Measurements from ENCODE around the gene EPHB2.

DNA sequence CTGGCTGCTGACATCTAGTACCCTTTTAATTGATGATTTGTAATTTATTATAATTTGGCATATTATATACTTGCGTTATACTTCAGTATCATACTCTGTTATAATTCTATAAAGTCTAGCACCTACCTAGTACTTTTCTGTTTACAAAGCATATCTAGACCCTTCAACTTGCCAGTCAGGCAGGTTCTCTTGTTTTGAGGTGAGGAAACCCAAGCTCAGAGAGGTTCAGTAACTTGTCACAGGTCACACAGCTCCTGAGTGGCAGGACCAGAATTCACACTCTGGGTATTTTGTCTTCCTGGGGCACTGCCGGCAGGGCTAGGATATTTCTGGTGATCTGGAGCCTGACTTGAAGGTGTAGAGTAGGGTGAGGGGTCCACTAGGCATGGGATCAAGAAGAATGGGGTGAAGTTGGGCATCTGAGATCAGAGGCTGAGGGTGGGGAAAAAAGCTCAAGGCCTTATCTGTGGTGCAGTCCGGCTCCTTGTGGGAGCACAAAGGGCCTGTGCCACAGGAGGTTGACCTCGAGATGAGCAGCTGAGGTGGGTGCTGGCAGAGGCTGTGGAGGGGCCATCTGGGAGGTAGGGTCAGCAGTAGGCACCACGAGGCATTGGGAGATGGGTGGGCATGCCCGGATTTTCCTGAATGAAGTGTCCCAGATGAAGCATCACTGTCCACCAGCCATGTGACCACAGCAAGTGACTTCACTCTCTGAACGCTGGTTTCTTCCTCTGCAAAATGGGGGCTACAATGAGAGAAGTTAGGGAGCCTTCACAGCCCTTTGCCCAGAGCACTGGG lies 102.6 kb downstream of the EPHB2 start:
- no peak for TF ChIP-seq CREB1 (IDR thresholded peaks at IDR 0.05)
- no peak for TF ChIP-seq MAFK (IDR thresholded peaks at IDR 0.05; ENCODE audit: low read depth, low read length)
- TF ChIP-seq BACH1 (IDR thresholded peaks at IDR 0.05; ENCODE audit: low read length): no peak
- no peak for TF ChIP-seq POLR2A (IDR thresholded peaks at IDR 0.05; ENCODE audit: control extremely low read depth in 1 of 2, low read depth in 2 of 2, low read length in 2 of 2)
- no peak for TF ChIP-seq POLR2AphosphoS5 (IDR thresholded peaks at IDR 0.05; ENCODE audit: low read depth, low read length)
- no peak for TF ChIP-seq GABPA (IDR thresholded peaks at IDR 0.05; ENCODE audit: borderline replicate concordance, insufficient read depth, low read length)
- TF ChIP-seq EGR1 (IDR thresholded peaks at IDR 0.05; ENCODE audit: borderline replicate concordance, low read depth, low read length): no peak
